OCI-LY3 (cell line): Measurements from ENCODE around the gene IMMP2L.

Experiments
- H2AFZ ChIP-seq: fragments of 200-600, 300-600 bp; shearing (Covaris generic); 2 replicates; pipeline ENCODE4 v1.6.0; 2014; ENCODE audit warnings: antibody characterized with exemption, low read depth, low read length
- H3K27ac ChIP-seq: fragments of 200-600, 300-600 bp; sonication (generic); 2 replicates; pipeline ENCODE4 v1.5.1; 2014; ENCODE audit warnings: mild to moderate bottlenecking, low read length, moderate library complexity, mixed read lengths
- H3K27me3 ChIP-seq: fragments of 200-600, 300-600 bp; sonication (generic); 2 replicates; pipeline ENCODE4 v1.6.1; 2014; ENCODE audit warnings: low read depth, low read length, mixed read lengths
- H3K36me3 ChIP-seq: fragments of 200-600, 300-600 bp; sonication (generic); replicated peaks from 2 replicates; pipeline ENCODE3; 2014; ENCODE audit warnings: low read depth, low read length, mixed read lengths
- H3K4me1 ChIP-seq: fragments of 300-600, 200-600 bp; sonication (generic); 2 replicates; pipeline ENCODE4 v1.6.1; 2014; ENCODE audit warnings: low read length, mixed read lengths
- H3K4me2 ChIP-seq: fragments of 200-600, 300-600 bp; sonication (generic); 2 replicates; pipeline ENCODE4 v1.6.1; 2014; ENCODE audit warnings: low read length, mixed read lengths
- H3K4me3 ChIP-seq: fragments of 300-600, 200-600 bp; sonication (generic); 2 replicates; pipeline ENCODE4 v1.5.1; 2014; ENCODE audit warnings: antibody characterized with exemption, mild to moderate bottlenecking, low read length, moderate library complexity
- H3K79me2 ChIP-seq: fragments of 300-600, 200-600 bp; shearing (Covaris generic); 2 replicates; pipeline ENCODE4 v1.6.1; 2014; ENCODE audit warnings: mild to moderate bottlenecking, low read length, mixed read lengths
- H3K9ac ChIP-seq: fragments of 300-600, 200-600 bp; shearing (Covaris generic); 2 replicates; pipeline ENCODE4 v1.6.0; 2014; ENCODE audit warnings: mild to moderate bottlenecking, low read length, moderate library complexity
- H3K9me3 ChIP-seq: fragments of 200-600, 300-600 bp; shearing (Covaris generic); 2 replicates; pipeline ENCODE4 v1.6.1; 2014; ENCODE audit warnings: low read length, mixed read lengths; ENCODE audit not compliant: insufficient read depth
- H4K20me1 ChIP-seq: fragments of 200-600, 300-600 bp; sonication (generic); 2 replicates; pipeline ENCODE4 v1.6.1; 2016; ENCODE audit warnings: low read length, mixed read lengths; ENCODE audit not compliant: insufficient read depth
- CTCF ChIP-seq: fragments of 200-600, 300-600 bp; sonication (generic); IDR thresholded peaks from 2 replicates; pipeline ENCODE4 v1.5.1; 2014; ENCODE audit warnings: antibody characterized with exemption, low read length, low read depth
- EZH2phosphoT487 ChIP-seq: fragments of 200-600 bp; shearing (Covaris generic); IDR thresholded peaks from 2 replicates; pipeline ENCODE4 v1.6.1; 2018; ENCODE audit warnings: antibody characterized with exemption, mixed run types, low read depth

The IMMP2L gene

GRCh38 chr7:110994028-110994967 is 568.0 kb downstream of the IMMP2L start:
- Histone ChIP-seq H2AFZ (no peak overlapping the region), H3K9me3 (no peaks in the 10 kb centered on the region), H3K9ac (no peak overlapping the region), H4K20me1 (no peaks in the 10 kb centered on the region), H3K4me2 (no peak overlapping the region), H3K4me1 (no peaks in the 10 kb centered on the region), H3K4me3 (no peak overlapping the region), H3K79me2 (no peaks in the 10 kb centered on the region), H3K27ac (no peak overlapping the region), H3K27me3 (no peaks in the 10 kb centered on the region), H3K36me3 (no peaks in the 10 kb centered on the region)
- TF ChIP-seq CTCF, result no peak
- no peak for TF ChIP-seq EZH2phosphoT487

GRCh38 chr7:110988890-110989501 is 573.3 kb downstream of the IMMP2L start:
- TF ChIP-seq EZH2phosphoT487, result no peak
- TF ChIP-seq CTCF, result no peak
- no peaks in the 10 kb centered on the region for H4K20me1 ChIP-seq
- H3K9me3 ChIP-seq, result no peaks in the 10 kb centered on the region
- H3K79me2 ChIP-seq, result no peaks in the 10 kb centered on the region
- no peak overlapping the region for H3K9ac ChIP-seq
- H3K4me2 ChIP-seq, result no peak overlapping the region
- no peak overlapping the region for H3K4me3 ChIP-seq
- H2AFZ ChIP-seq, result no peak overlapping the region
- no peaks in the 10 kb centered on the region for H3K27me3 ChIP-seq
- no peak overlapping the region for H3K27ac ChIP-seq
- H3K36me3 ChIP-seq, result no peaks in the 10 kb centered on the region
- H3K4me1 ChIP-seq, result no peaks in the 10 kb centered on the region

- Histone ChIP-seq H2AFZ (no peak overlapping the region), H3K4me1 (no peaks in the 10 kb centered on the region), H3K9ac (no peak overlapping the region), H3K36me3 (no peaks in the 10 kb centered on the region), H3K27me3 (no peaks in the 10 kb centered on the region), H3K79me2 (no peaks in the 10 kb centered on the region), H3K27ac (no peak overlapping the region), H3K4me2 (no peak overlapping the region), H4K20me1 (no peaks in the 10 kb centered on the region), H3K9me3 (no peaks in the 10 kb centered on the region), H3K4me3 (no peak overlapping the region)
- TF ChIP-seq CTCF (no peak), EZH2phosphoT487 (no peak)
Measured at GRCh38 chr7:110988348-110988747, 573.9 kb downstream of the IMMP2L start.

GRCh38 chr7:110987127-110987693 is 575.1 kb downstream of the IMMP2L start:
- no peaks in the 10 kb centered on the region for H3K79me2 ChIP-seq
- H3K27ac ChIP-seq, result no peak overlapping the region
- TF ChIP-seq EZH2phosphoT487, result no peak
- TF ChIP-seq CTCF, result no peak
- no peak overlapping the region for H2AFZ ChIP-seq
- no peak overlapping the region for H3K4me2 ChIP-seq
- no peak overlapping the region for H3K9ac ChIP-seq
- H3K27me3 ChIP-seq, result no peaks in the 10 kb centered on the region
- no peaks in the 10 kb centered on the region for H3K9me3 ChIP-seq
- no peaks in the 10 kb centered on the region for H3K4me1 ChIP-seq
- no peak overlapping the region for H3K4me3 ChIP-seq
- H4K20me1 ChIP-seq, result no peaks in the 10 kb centered on the region
- H3K36me3 ChIP-seq, result no peaks in the 10 kb centered on the region
